ENCODE measurements around the gene PDGFA.

Gene PDGFA

DNA sequence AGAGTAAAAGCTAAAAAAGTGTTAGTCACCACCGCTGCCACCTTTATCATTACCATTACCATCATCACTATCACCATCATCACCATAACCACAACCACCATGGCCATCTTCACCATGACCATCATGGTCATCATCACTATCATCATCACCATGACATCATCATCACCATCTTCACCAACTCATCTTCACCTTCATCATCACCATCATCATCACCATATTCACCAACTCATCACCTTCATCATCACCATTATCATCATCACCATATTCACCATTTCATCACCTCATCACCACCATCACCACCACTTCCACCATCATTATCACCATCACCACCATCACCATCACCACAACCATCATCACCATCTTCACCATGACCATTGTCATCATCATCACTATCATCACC lies 46.5 kb upstream of the PDGFA start:
- Histone ChIP-seq H3K9me2 (replicated peaks; ENCODE audit: control insufficient read depth, low read length) (no peaks in the 10 kb centered on the region), H3K4me3 (ENCODE audit: low read length) (no peak overlapping the region), H3K9me3 (ENCODE audit: control insufficient read depth, insufficient read depth, low read length) (peaks cover 13% of the 10 kb centered on the region; the same call in 1 of the 2 replicates), H3K79me2 (ENCODE audit: control insufficient read depth, low read length) (no peaks in the 10 kb centered on the region), H4K20me1 (ENCODE audit: control insufficient read depth, insufficient read depth, low read depth, low read length) (no peaks in the 10 kb centered on the region), H3K4me2 (ENCODE audit: low read length) (no peak overlapping the region), H3K27me3 (ENCODE audit: control insufficient read depth, low read length) (no peaks in the 10 kb centered on the region), H3K36me3 (ENCODE audit: control insufficient read depth, low read length) (peaks cover 3% of the 10 kb centered on the region; the same call in 1 of the 2 replicates), H3K27ac (ENCODE audit: low read depth, low read length) (no peak overlapping the region), H3F3A (ENCODE audit: control insufficient read depth, insufficient read depth) (no peaks in the 10 kb centered on the region), H3K4me1 (ENCODE audit: control insufficient read depth, low read length) (no peaks in the 10 kb centered on the region)
- TF ChIP-seq CTCF (IDR thresholded peaks at IDR 0.05; ENCODE audit: low read depth, low read length, poor library complexity, severe bottlenecking) (no peak), EZH2phosphoT487 (IDR thresholded peaks at IDR 0.05; ENCODE audit: borderline replicate concordance, low read length) (no peak)

DNA sequence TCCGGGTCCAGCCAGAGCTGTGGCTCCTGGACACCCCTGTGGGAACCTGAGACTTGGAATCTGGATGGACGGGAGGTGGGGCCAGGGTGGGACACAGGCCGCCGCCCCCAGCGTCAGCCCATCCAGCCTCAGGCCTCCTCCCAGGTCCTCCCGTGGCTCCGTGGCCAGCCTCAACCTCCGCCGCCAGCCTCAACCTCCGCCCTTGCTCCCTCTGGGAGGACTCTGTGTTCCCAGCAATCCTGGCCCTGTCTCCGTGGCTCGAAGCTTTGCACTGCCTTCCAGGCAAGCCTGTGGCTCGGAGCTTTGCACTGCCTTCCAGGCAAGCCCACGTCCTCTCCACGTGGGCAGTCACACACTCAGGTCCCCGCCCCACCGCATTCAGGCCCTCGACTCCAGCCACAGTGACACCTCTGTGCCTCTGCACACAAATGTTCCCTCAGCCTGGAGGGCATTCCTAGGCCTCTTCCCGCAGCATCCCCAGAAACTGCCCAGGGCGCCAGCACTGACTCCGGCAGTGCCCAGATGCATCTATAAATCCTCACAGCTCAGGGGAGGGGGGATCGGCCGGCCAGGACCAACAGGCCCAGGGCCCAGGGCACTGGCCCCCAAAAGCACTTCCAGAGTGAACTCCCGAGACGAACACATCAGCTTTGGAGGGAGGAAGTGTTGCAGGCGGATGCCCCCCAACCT lies 44.7 kb upstream of the PDGFA start:
- no peaks in the 10 kb centered on the region for H3K79me2 ChIP-seq (ENCODE audit: control insufficient read depth, low read length)
- H3F3A ChIP-seq (ENCODE audit: control insufficient read depth, insufficient read depth) = no peaks in the 10 kb centered on the region
- H3K4me2 ChIP-seq (ENCODE audit: low read length) = no peak overlapping the region
- peaks cover 3% of the 10 kb centered on the region; the same call in 1 of the 2 replicates for H3K36me3 ChIP-seq (ENCODE audit: control insufficient read depth, low read length)
- no peaks in the 10 kb centered on the region for H4K20me1 ChIP-seq (ENCODE audit: control insufficient read depth, insufficient read depth, low read depth, low read length)
- no peaks in the 10 kb centered on the region for H3K27me3 ChIP-seq (ENCODE audit: control insufficient read depth, low read length)
- no peak overlapping the region for H3K27ac ChIP-seq (ENCODE audit: low read depth, low read length)
- H3K4me1 ChIP-seq (ENCODE audit: control insufficient read depth, low read length) = no peaks in the 10 kb centered on the region
- no peak overlapping the region for H3K4me3 ChIP-seq (ENCODE audit: low read length)
- peaks cover 6% of the 10 kb centered on the region; the same call in 1 of the 2 replicates for H3K9me3 ChIP-seq (ENCODE audit: control insufficient read depth, insufficient read depth, low read length)
- no peak for TF ChIP-seq CTCF (IDR thresholded peaks at IDR 0.05; ENCODE audit: low read depth, low read length, poor library complexity, severe bottlenecking)
- TF ChIP-seq EZH2phosphoT487 (IDR thresholded peaks at IDR 0.05; ENCODE audit: borderline replicate concordance, low read length) = no peak
- H3K9me2 ChIP-seq (replicated peaks; ENCODE audit: control insufficient read depth, low read length) = no peaks in the 10 kb centered on the region

DNA sequence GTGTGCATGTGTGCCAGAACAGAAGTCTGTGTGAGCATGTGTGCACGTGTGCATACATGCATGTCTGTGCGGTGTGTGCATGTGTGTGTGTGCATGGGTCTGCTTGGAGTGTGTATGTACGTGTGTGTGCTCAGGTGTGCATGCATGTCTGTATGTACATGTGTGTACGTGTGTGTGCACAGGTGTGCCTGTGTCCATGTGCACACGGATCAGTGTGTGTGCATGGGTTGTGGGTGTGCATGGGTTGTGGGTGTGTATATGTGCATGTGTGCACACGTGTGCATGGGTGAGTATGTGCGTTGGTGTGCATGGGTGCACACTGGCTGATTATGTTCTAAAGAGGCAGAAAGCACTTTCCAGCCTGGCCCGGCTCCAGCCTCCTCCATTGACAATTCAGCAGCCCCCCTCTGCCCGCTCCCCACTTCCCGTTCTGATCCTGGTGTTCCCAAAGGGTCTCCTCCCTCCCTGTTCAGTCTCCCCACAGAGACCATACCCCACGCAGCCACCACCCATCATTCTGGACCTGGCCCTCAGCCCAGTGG lies 44.1 kb upstream of the PDGFA start:
- Histone ChIP-seq H3K4me3 (ENCODE audit: low read length) (no peak overlapping the region), H3K79me2 (ENCODE audit: control insufficient read depth, low read length) (no peaks in the 10 kb centered on the region), H3F3A (ENCODE audit: control insufficient read depth, insufficient read depth) (no peaks in the 10 kb centered on the region), H3K4me1 (ENCODE audit: control insufficient read depth, low read length) (no peaks in the 10 kb centered on the region), H3K9me3 (ENCODE audit: control insufficient read depth, insufficient read depth, low read length) (peaks cover 8% of the 10 kb centered on the region; the same call in 1 of the 2 replicates), H3K4me2 (ENCODE audit: low read length) (no peak overlapping the region), H3K9me2 (replicated peaks; ENCODE audit: control insufficient read depth, low read length) (no peaks in the 10 kb centered on the region), H3K27ac (ENCODE audit: low read depth, low read length) (no peak overlapping the region), H3K36me3 (ENCODE audit: control insufficient read depth, low read length) (peaks cover 3% of the 10 kb centered on the region; the same call in 1 of the 2 replicates), H3K27me3 (ENCODE audit: control insufficient read depth, low read length) (no peaks in the 10 kb centered on the region), H4K20me1 (ENCODE audit: control insufficient read depth, insufficient read depth, low read depth, low read length) (no peaks in the 10 kb centered on the region)
- TF ChIP-seq CTCF (IDR thresholded peaks at IDR 0.05; ENCODE audit: low read depth, low read length, poor library complexity, severe bottlenecking) = no peak
- TF ChIP-seq EZH2phosphoT487 (IDR thresholded peaks at IDR 0.05; ENCODE audit: borderline replicate concordance, low read length) = no peak

Measured in DOHH2 (cell line).